Peyer's patch (tissue), 4 donors: ENCODE measurements around the gene IFNL1.

ENCODE experiments used
- POLR2A ChIP-seq, 2 donors: fragments of 450-650 bp; IDR thresholded peaks; one replicate each; pipeline ENCODE4 v1.5.1; 2017; ENCODE audit warnings: antibody characterized with exemption in 2 of 2, mild to moderate bottlenecking in 2 of 2, moderate library complexity in 2 of 2
- TF ChIP-seq, protein P1 (sequence below), 6 experiments: fragments of 450-650 bp in 4 of 6; fragments of 200-600 bp in 2 of 6; sonication (generic) in 1 of 6; IDR thresholded peaks; one replicate each; pipeline ENCODE4 v1.5.1; 2017 to 2019; ENCODE audit warnings: antibody characterized with exemption in 6 of 6, mild to moderate bottlenecking in 3 of 6, moderate library complexity in 1 of 6

GRCh38 chr19:39318071-39318470 is 21.9 kb downstream of the IFNL1 start:
- TF ChIP-seq, protein P1, sequence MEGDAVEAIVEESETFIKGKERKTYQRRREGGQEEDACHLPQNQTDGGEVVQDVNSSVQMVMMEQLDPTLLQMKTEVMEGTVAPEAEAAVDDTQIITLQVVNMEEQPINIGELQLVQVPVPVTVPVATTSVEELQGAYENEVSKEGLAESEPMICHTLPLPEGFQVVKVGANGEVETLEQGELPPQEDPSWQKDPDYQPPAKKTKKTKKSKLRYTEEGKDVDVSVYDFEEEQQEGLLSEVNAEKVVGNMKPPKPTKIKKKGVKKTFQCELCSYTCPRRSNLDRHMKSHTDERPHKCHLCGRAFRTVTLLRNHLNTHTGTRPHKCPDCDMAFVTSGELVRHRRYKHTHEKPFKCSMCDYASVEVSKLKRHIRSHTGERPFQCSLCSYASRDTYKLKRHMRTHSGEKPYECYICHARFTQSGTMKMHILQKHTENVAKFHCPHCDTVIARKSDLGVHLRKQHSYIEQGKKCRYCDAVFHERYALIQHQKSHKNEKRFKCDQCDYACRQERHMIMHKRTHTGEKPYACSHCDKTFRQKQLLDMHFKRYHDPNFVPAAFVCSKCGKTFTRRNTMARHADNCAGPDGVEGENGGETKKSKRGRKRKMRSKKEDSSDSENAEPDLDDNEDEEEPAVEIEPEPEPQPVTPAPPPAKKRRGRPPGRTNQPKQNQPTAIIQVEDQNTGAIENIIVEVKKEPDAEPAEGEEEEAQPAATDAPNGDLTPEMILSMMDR (IDR thresholded peaks at IDR 0.05), result no peak
- no peak for TF ChIP-seq POLR2A (IDR thresholded peaks at IDR 0.05)
